Heart right ventricle (tissue), 16 donors: ENCODE data around the gene ZFAND2A. TPM values are rescaled to one million over a fixed set of nuclear protein-coding genes. Genes with fewer than 3 reads are reported as not detected.
"Not testable (repeated sequence)": the region's sequence is repeated elsewhere in the genome, so short reads cannot be mapped to it uniquely, and the experiment has no call there.

Experiments
- ATAC-seq, 8 donors: fragments of 200-7000 bp; cut with Tn5 transposase; one replicate each; pipeline ENCODE4 v1.9.1; 2020; ENCODE audit warnings: mild to moderate bottlenecking in 8 of 8, moderate library complexity in 8 of 8, moderate number of reproducible peaks in 1 of 8
- DNase-seq, 2 donors: peaks; one replicate each; pipeline ENCODE4 v3.0.0-alpha.2; 2020
- H3K27ac ChIP-seq, 10 donors: fragments of 200-600 bp; sonication (generic) in 2 of 10; one replicate each; pipeline versions ENCODE4 v1.5.0 to v1.8.0; 2020 to 2022; ENCODE audit warnings: mild to moderate bottlenecking in 3 of 10
- H3K27me3 ChIP-seq, 7 donors: fragments of 200-600 bp; one replicate each; pipeline ENCODE4 v1.8.0; 2021 to 2022; ENCODE audit warnings: mild to moderate bottlenecking in 2 of 7
- H3K36me3 ChIP-seq, 9 donors: fragments of 200-600 bp; sonication (generic) in 1 of 9; one replicate each; pipeline versions ENCODE4 v1.5.0 to v1.8.0; 2020 to 2022; ENCODE audit warnings: mild to moderate bottlenecking in 2 of 9
- H3K4me1 ChIP-seq, 9 donors: fragments of 200-600 bp; sonication (generic) in 1 of 9; one replicate each; pipeline versions ENCODE4 v1.5.0 to v1.8.0; 2020 to 2022; ENCODE audit warnings: mild to moderate bottlenecking in 4 of 9
- H3K4me3 ChIP-seq, 10 donors: fragments of 200-600 bp; sonication (generic) in 2 of 10; one replicate each; pipeline versions ENCODE4 v1.5.0 to v1.8.0; 2020 to 2022; ENCODE audit warnings: mild to moderate bottlenecking in 7 of 10, moderate library complexity in 2 of 10
- H3K9me3 ChIP-seq, 11 donors: fragments of 200-600 bp in 10 of 11; sonication (generic) in 2 of 11; one replicate each; pipeline versions ENCODE4 v1.5.0 to v1.8.0; 2013 to 2022; ENCODE audit warnings: mild to moderate bottlenecking in 2 of 11, control low read depth in 1 of 11, moderate library complexity in 1 of 11
- WGBS, 2 donors: extraction: QIAGEN DNeasy Blood & Tissue Kit; methylation state at CpG; one replicate each; pipeline ENCODE4 v1.1.7; 2013; ENCODE audit warnings: inconsistent platforms in 1 of 2; 5-methylcytosine and 5-hydroxymethylcytosine counted together
- intact Hi-C, 10 donors: fragments of 100-400 bp; cut with DNase I; formaldehyde crosslinking; loops; one replicate each; pipeline versions ENCODE4 v1.11.1 to v1.14.2; 2022
- polyA plus RNA-seq, 2 donors: library from polyadenylated mRNA; stranded (reverse); fragments of 200-250 nt; gene quantifications; one replicate each; pipeline ENCODE4 v1.2.3, GENCODE V29; 2013
- total RNA-seq, 10 donors: library from RNA; stranded (reverse); fragmentation: NEBNext Ultra II Directional in 3 of 10; extraction: Animal tissue kit (Norgen Biotek cat#: 25700) in 3 of 10; gene quantifications; one replicate each; pipeline versions ENCODE4 v1.2.1 to v1.2.4, GENCODE V29; 2021 to 2023
- TF ChIP-seq, protein P1 (sequence below), 9 donors: fragments of 200-600 bp; sonication (generic) in 2 of 9; IDR thresholded peaks; one replicate each; pipeline versions ENCODE4 v1.5.0 to v1.8.0; 2021 to 2022; ENCODE audit warnings: antibody characterized with exemption in 9 of 9, mild to moderate bottlenecking in 5 of 9, moderate library complexity in 1 of 9
- donor health status: Arrhythmogenic right ventricular cardiomyopathy.
- donor health status: ischemic (EF 13 %, LVEDD 7.1; RV severe dilation, severe dysfunction).
- donor health status: healthy with polysubstance abuse.
- donor health status: DM: no; HTN: yes; CAD: no.
- donor health status: DM: no; HTN: no; CAD: no.
- donor health status: ischemic (EF 25% LVEDD 6.9; RV normal size, moderate dysfunction).
- donor health status: ischemic (EF 25% LVEDD 5.7; RV mildly dilated, moderate dysfunction).
- donor health status: healthy.
- donor health status: DM: yes; HTN: yes; CAD: no.
- donor health status: Ischemic cardiomyopathy.
- donor health status: ischemic (EF 35%, LVEDD 5.7; RV mildly dilated, moderate dysfunction).
- donor health status: nonischemic (EF 11% LVEDD 7.7; RV severe dilation, severe dysfunction).
- donor health status: DM: yes; HTN: yes; CAD: no.
- donor health status: PGD.
- donor health status: ischemic (EF 29% LVEDD 5.4; RV normal size, mild dysfunction).
- donor health status: nonischemic (EF 23%, LVEDD 6.1; RV moderate dilation, normal function).

The ZFAND2A gene
- total and polyA plus RNA-seq, 12 donors: 4.4 to 32.6 (median 9.4) TPM

GRCh38 chr7:1163121-1163520 lies 3.1 kb upstream of the ZFAND2A start:
- H3K9me3 ChIP-seq: no peaks in the 10 kb centered on the region
- intact Hi-C loops: loop anchor here in 2 of 10 donors (5.0 to 10.0 kb wide), 2 partner anchors 76 to 168 kb away; partner anchors contain the start of gene GPER1 (in 1 of the 2)
- H3K36me3 ChIP-seq: peaks cover 0 to 42% (median 5%) of the 10 kb centered on the region in 9 donors
- H3K4me3 ChIP-seq: no peak overlapping the region
- no peak for ATAC-seq
- H3K27ac ChIP-seq: no peak overlapping the region
- peaks cover 7 to 23% (median 21%) of the 10 kb centered on the region in 9 donors for H3K4me1 ChIP-seq
- H3K27me3 ChIP-seq: no peaks in the 10 kb centered on the region
- 95% methylated on average over 12 of the region's 12 CpGs for WGBS, 2 donors
- DNase-seq: no peak
- TF ChIP-seq, protein P1, sequence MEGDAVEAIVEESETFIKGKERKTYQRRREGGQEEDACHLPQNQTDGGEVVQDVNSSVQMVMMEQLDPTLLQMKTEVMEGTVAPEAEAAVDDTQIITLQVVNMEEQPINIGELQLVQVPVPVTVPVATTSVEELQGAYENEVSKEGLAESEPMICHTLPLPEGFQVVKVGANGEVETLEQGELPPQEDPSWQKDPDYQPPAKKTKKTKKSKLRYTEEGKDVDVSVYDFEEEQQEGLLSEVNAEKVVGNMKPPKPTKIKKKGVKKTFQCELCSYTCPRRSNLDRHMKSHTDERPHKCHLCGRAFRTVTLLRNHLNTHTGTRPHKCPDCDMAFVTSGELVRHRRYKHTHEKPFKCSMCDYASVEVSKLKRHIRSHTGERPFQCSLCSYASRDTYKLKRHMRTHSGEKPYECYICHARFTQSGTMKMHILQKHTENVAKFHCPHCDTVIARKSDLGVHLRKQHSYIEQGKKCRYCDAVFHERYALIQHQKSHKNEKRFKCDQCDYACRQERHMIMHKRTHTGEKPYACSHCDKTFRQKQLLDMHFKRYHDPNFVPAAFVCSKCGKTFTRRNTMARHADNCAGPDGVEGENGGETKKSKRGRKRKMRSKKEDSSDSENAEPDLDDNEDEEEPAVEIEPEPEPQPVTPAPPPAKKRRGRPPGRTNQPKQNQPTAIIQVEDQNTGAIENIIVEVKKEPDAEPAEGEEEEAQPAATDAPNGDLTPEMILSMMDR (IDR thresholded peaks at IDR 0.05): no peak

DNA sequence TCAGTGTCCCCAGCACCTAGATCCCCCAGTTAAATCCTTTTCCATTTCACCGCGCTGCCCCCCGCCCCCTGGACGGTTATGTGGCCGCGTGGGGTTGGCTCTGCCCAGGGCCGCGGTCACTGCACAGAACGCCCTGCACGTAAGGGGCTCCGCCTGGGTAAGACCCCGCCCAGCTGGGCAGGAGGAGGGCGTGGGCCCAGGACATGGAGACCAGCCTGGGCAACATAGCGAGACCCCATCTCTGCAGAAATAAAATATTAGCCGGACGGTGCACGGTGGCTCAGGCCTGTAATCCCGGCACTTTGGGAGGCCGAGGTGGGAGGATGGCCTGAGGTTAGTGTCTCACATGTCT lies 650 bp upstream of the ZFAND2A start:
- 26 to 31% methylated on average over 19 of the region's 19 CpGs for WGBS, 2 donors
- peaks cover 7 to 28% (median 22%) of the 10 kb centered on the region in 9 donors for H3K4me1 ChIP-seq
- H3K36me3 ChIP-seq: peaks cover 0 to 58% (median 9%) of the 10 kb centered on the region in 9 donors
- H3K27me3 ChIP-seq: no peaks in the 10 kb centered on the region
- H3K4me3 ChIP-seq: peak overlapping the region; percentile 52 to 100 (median 91)
- intact Hi-C loops: loop anchor here in 3 of 10 donors (1.0 to 10.0 kb wide), 3 partner anchors 22 to 166 kb away; partner anchors contain the start of gene GPER1 (in 1 of the 3)
- ATAC-seq: peak in 7 of 8 donors; percentile 17 to 52 (median 26)
- no peaks in the 10 kb centered on the region for H3K9me3 ChIP-seq
- TF ChIP-seq, protein P1 (IDR thresholded peaks at IDR 0.05): no peak
- DNase-seq: no peak
- peak overlapping the region; percentile 85 to 100 (median 98) for H3K27ac ChIP-seq

- H3K9me3 ChIP-seq, H3K27me3 ChIP-seq, ATAC-seq, DNase-seq: not testable (repeated sequence)
- Histone ChIP-seq H3K4me3 (peak overlapping the region; percentile 35 to 100 (median 86)), H3K27ac (peak overlapping the region in 5 of 10 donors; percentile 7 to 72 (median 47)), H3K4me1 (peaks cover 7 to 28% (median 22%) of the 10 kb centered on the region in 9 donors), H3K36me3 (peaks cover 0 to 58% (median 15%) of the 10 kb centered on the region in 9 donors)
- intact Hi-C loops: loop anchor here in 1 of 10 donors (10.0 kb wide), 1 partner anchor 174 kb away; the partner anchor contains the start of gene CYP2W1
- WGBS, 2 donors: 6 to 11% methylated on average over 17 to 22 of the region's 26 CpGs
Measured at GRCh38 chr7:1159231-1159630, 765 bp downstream of the ZFAND2A start.

DNA sequence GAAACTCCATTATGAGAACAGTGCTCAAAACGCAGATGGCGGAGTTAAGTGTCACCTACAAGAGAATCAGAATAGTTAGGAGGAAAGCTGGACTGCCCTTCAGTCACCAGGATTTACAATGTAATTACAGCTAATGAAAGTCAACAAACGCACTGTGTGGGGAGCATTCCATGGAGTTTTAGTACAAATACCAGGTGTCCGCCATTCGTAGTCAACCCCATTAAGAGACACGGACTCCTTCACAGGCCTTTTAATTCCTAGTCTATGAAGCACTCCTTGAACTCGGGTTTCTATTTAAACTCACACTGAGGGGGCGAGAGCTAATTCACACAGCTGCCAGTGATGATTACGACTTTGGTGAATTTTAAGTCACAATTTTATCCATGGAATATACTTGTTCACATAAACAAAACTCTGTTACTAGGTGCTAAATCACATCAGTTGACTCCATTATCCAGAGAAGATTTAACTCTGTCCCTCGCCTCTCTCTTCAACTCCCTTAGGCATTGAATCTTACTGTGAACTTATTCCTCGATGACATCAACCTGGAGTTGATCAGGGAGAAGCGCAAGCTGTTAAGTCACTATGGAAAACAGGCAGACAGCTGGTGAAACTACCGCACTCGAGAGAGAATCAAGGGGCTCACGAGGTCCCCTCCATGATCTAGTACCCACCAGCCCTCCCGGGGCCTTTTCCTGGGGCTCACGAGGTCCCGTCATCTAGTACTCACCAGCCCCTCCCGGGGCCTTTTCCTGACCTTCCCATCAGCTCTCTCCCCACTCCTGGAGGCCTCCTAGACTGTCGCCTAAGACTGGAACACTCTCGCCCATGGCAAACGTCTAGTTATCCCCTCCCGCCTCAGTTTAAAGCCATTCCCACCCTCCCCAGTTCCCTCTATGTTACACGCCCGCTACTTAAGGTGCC lies 1.5 kb downstream of the ZFAND2A start:
- TF ChIP-seq, protein P1 (IDR thresholded peaks at IDR 0.05): no peak
- Histone ChIP-seq H3K36me3 (peaks cover 0 to 58% (median 22%) of the 10 kb centered on the region in 9 donors), H3K4me3 (peak overlapping the region in 9 of 10 donors; percentile 49 to 100 (median 92)), H3K4me1 (peaks cover 7 to 28% (median 22%) of the 10 kb centered on the region in 9 donors), H3K27ac (peak overlapping the region in 5 of 10 donors; percentile 7 to 72 (median 47)), H3K27me3 (no peaks in the 10 kb centered on the region), H3K9me3 (no peaks in the 10 kb centered on the region)
- no peak for DNase-seq
- intact Hi-C loops: loop anchor here in 1 of 10 donors (10.0 kb wide), 1 partner anchor 174 kb away; the partner anchor contains the start of gene CYP2W1
- ATAC-seq: no peak
- WGBS, 2 donors: 63 to 72% methylated on average over 25 of the region's 25 CpGs
